IMR-90 (cell line): ENCODE measurements around the gene RPUSD4. TPM values are rescaled to one million over a fixed set of nuclear protein-coding genes. Genes with fewer than 3 reads are reported as not detected.

ENCODE experiments used
- ATAC-seq: fragments of 200-7000 bp; cut with Tn5 transposase; 2 replicates; pipeline ENCODE4 v1.9.1; 2020; ENCODE audit warnings: low read depth, mild to moderate bottlenecking, moderate library complexity
- BruUV-seq: library from RNA; stranded (reverse); fragments of 400-500 nt; replicated peaks from 2 replicates; lab custom pipeline; 2021; lab: Mats Ljungman, UMichigan
- CTCF ChIA-PET: fragments of 300-600 bp; formaldehyde crosslinking; extraction: SDS; loops from one replicate; lab custom pipeline; 2021; ENCODE audit warnings: antibody characterized with exemption; lab: Yijun Ruan, JAX
- POLR2A ChIA-PET: fragments of 300-600 bp; sonication (Branson Sonifier 250); formaldehyde crosslinking; loops from one replicate; lab custom pipeline; 2022; ENCODE audit warnings: antibody characterized with exemption; ENCODE audit not compliant: unreplicated experiment; lab: Charles Lee
- DNase-seq: peaks from one replicate; pipeline ENCODE4 v3.0.0; 2013
- H2AFZ ChIP-seq: replicated peaks from 2 replicates; pipeline ENCODE3; 2013; ENCODE audit warnings: low read length, mild to moderate bottlenecking; ENCODE audit not compliant: poor library complexity
- H2AK5ac ChIP-seq: 2 replicates; pipeline ENCODE4 v1.6.1; 2013; ENCODE audit warnings: low read depth, low read length, inconsistent platforms
- H2AK9ac ChIP-seq: replicated peaks from 2 replicates; pipeline ENCODE3; 2013; ENCODE audit warnings: mild to moderate bottlenecking, low read depth, low read length, moderate library complexity; ENCODE audit not compliant: poor library complexity
- H2BK120ac ChIP-seq: 2 replicates; pipeline ENCODE4 v1.6.1; 2013; ENCODE audit warnings: low read depth, low read length, inconsistent platforms
- H2BK15ac ChIP-seq: 3 replicates; pipeline ENCODE4 v1.6.1; 2013; ENCODE audit warnings: low read depth, low read length, inconsistent platforms
- H2BK20ac ChIP-seq: 2 replicates; pipeline ENCODE4 v1.6.1; 2013; ENCODE audit warnings: low read depth, mild to moderate bottlenecking, inconsistent platforms, low read length, moderate library complexity
- H2BK5ac ChIP-seq: 2 replicates; pipeline ENCODE4 v1.6.1; 2013; ENCODE audit warnings: mild to moderate bottlenecking, low read depth, low read length, inconsistent platforms; ENCODE audit not compliant: poor library complexity, severe bottlenecking
- H3K14ac ChIP-seq: replicated peaks from 2 replicates; pipeline ENCODE4 v1.6.1; 2013; ENCODE audit warnings: low read depth, low read length, inconsistent platforms
- H3K18ac ChIP-seq: 2 replicates; pipeline ENCODE4 v1.6.1; 2013; ENCODE audit warnings: low read depth, low read length, control low read depth
- H3K23ac ChIP-seq: 2 replicates; pipeline ENCODE4 v1.6.1; 2013; ENCODE audit warnings: low read depth, low read length, inconsistent platforms
- H3K27ac ChIP-seq: 2 replicates; pipeline ENCODE4 v1.5.1; 2013; ENCODE audit warnings: mild to moderate bottlenecking, control low read depth, low read length; ENCODE audit not compliant: insufficient read depth
- H3K27me3 ChIP-seq: 2 replicates; pipeline ENCODE4 v1.6.1; 2013; ENCODE audit warnings: low read length; ENCODE audit not compliant: control insufficient read depth, insufficient read depth
- H3K36me3 ChIP-seq: 2 replicates; pipeline ENCODE4 v1.6.1; 2013; ENCODE audit warnings: low read length, mixed read lengths; ENCODE audit not compliant: control insufficient read depth, insufficient read depth
- H3K4ac ChIP-seq: 2 replicates; pipeline ENCODE4 v1.6.1; 2013; ENCODE audit warnings: low read depth, low read length, inconsistent platforms
- H3K4me1 ChIP-seq: 2 replicates; pipeline ENCODE4 v1.6.1; 2013; ENCODE audit warnings: low read length, mixed read lengths; ENCODE audit not compliant: control insufficient read depth, insufficient read depth
- H3K4me2 ChIP-seq: 2 replicates; pipeline ENCODE4 v1.6.1; 2013; ENCODE audit warnings: low read depth, mild to moderate bottlenecking, control low read depth, low read length, moderate library complexity
- H3K4me3 ChIP-seq: 2 replicates; pipeline ENCODE4 v1.5.1; 2013; ENCODE audit warnings: low read depth, mild to moderate bottlenecking, control low read depth, low read length, moderate library complexity; ENCODE audit not compliant: insufficient read depth
- H3K56ac ChIP-seq: 2 replicates; pipeline ENCODE4 v1.6.1; 2013; ENCODE audit warnings: low read length, inconsistent platforms; ENCODE audit not compliant: insufficient read depth; ENCODE audit errors: extremely low read depth
- H3K79me1 ChIP-seq, 2 experiments: 2 replicates each; pipeline ENCODE4 v1.6.1; 2013; ENCODE audit warnings: low read length in 2 of 2, inconsistent platforms in 1 of 2, low read depth in 1 of 2
- H3K9ac ChIP-seq: 2 replicates; pipeline ENCODE4 v1.6.1; 2013; ENCODE audit warnings: low read depth, low read length, control low read depth
- H3K9me1 ChIP-seq: 2 replicates; pipeline ENCODE4 v1.6.1; 2013; ENCODE audit warnings: low read length, inconsistent platforms; ENCODE audit not compliant: insufficient read depth
- H3K9me3 ChIP-seq: 2 replicates; pipeline ENCODE4 v1.6.1; 2013; ENCODE audit warnings: low read length; ENCODE audit not compliant: control insufficient read depth, insufficient read depth
- H4K20me1 ChIP-seq: 2 replicates; pipeline ENCODE4 v1.6.1; 2013; ENCODE audit warnings: low read length, inconsistent platforms; ENCODE audit not compliant: insufficient read depth
- H4K5ac ChIP-seq: 2 replicates; pipeline ENCODE4 v1.6.1; 2013; ENCODE audit warnings: mild to moderate bottlenecking, low read depth, low read length, control low read depth
- H4K8ac ChIP-seq, 2 experiments: 2 replicates each; pipeline ENCODE4 v1.6.1; 2013; ENCODE audit warnings: low read depth in 2 of 2, low read length in 2 of 2, control low read depth in 1 of 2, inconsistent platforms in 1 of 2
- H4K91ac ChIP-seq: 2 replicates; pipeline ENCODE4 v1.6.1; 2013; ENCODE audit warnings: low read depth, low read length, inconsistent platforms; ENCODE audit not compliant: insufficient read depth
- CEBPB ChIP-seq: IDR thresholded peaks from 2 replicates; pipeline ENCODE4 v1.6.1; 2012; ENCODE audit warnings: low read depth, low read length, improper control_type of control experiment
- CHD1 ChIP-seq: IDR thresholded peaks from 2 replicates; pipeline ENCODE4 v1.6.1; 2012; ENCODE audit warnings: low read depth, low read length, improper control_type of control experiment
- ELK1 ChIP-seq: fragments of 150-350 bp; IDR thresholded peaks from 2 replicates; pipeline ENCODE4 v1.6.1; 2016; ENCODE audit warnings: low read depth, mild to moderate bottlenecking, low read length, moderate library complexity, borderline replicate concordance
- MAZ ChIP-seq: IDR thresholded peaks from 2 replicates; pipeline ENCODE4 v1.6.1; 2012; ENCODE audit warnings: low read depth, mild to moderate bottlenecking, low read length, improper control_type of control experiment, moderate library complexity, borderline replicate concordance
- POLR2A ChIP-seq: IDR thresholded peaks from 2 replicates; pipeline ENCODE4 v1.6.1; 2012; ENCODE audit warnings: mild to moderate bottlenecking, low read depth, low read length
- WGBS, 2 experiments: methylation state at CpG; one replicate each; pipeline versions ENCODE4 v1.1.5 to v1.1.7; 2013; ENCODE audit warnings: missing lambda C conversion rate in 2 of 2; ENCODE audit not compliant: insufficient read length in 1 of 2; ENCODE audit errors: extremely low coverage in 2 of 2; 5-methylcytosine and 5-hydroxymethylcytosine counted together
- dilution Hi-C: fragments of 300-500 bp; cut with HindIII; formaldehyde crosslinking; loops from one replicate; pipeline ENCODE4 v1.14.3; 2018; ENCODE audit warnings: low sequenced_read_pairs; ENCODE audit not compliant: unreplicated experiment
- in situ Hi-C: fragments of 300-500 bp; cut with MboI; formaldehyde crosslinking; loops from 3 replicates; pipeline ENCODE4 v1.14.3; 2019; ENCODE audit warnings: low sequenced_read_pairs, inconsistent platforms, mixed read lengths
- intact Hi-C: fragments of 100-400 bp; cut with micrococcal nuclease; formaldehyde crosslinking; loops from 2 replicates; pipeline ENCODE4 v1.10.0; 2022
- polyA plus RNA-seq, 3 experiments: library from polyadenylated mRNA; depleted of rRNA; stranded (reverse); fragments of >200 nt; gene quantifications; 2 replicates each; pipeline ENCODE4 v1.2.3, GENCODE V29; 2012; ENCODE audit warnings: low replicate concordance in 1 of 3
- total RNA-seq: library from RNA; depleted of rRNA; stranded (reverse); fragments of >200 nt; gene quantifications from 2 replicates; pipeline ENCODE4 v1.2.3, GENCODE V29; 2012

RPUSD4 gene
- total and polyA plus RNA-seq, 2 of the 4 experiments (the other 2 are of a cell fraction): 22.1 to 30.6 TPM

- ATAC-seq: no peak
- Histone ChIP-seq H2BK120ac (no peak overlapping the region), H3K9me1 (peaks cover 4% of the 10 kb centered on the region; the same call in 1 of the 2 replicates), H3K36me3 (no peaks in the 10 kb centered on the region), H3K4ac (no peak overlapping the region), H4K91ac (no peak overlapping the region), H2BK20ac (no peak overlapping the region), H3K27me3 (no peaks in the 10 kb centered on the region), H3K9ac (no peak overlapping the region), H3K79me1 (peaks cover 40 to 46% of the 10 kb centered on the region in 2 experiments), H3K23ac (no peak overlapping the region), H3K4me3 (no peak overlapping the region), H3K14ac (no peak overlapping the region), H4K8ac (no peak overlapping the region), H3K18ac (no peak overlapping the region), H2AK9ac (no peak overlapping the region), H4K5ac (no peak overlapping the region), H3K4me2 (no peak overlapping the region), H2BK15ac (no peak overlapping the region), H2AFZ (no peak overlapping the region), H3K9me3 (no peaks in the 10 kb centered on the region), H3K56ac (no peak overlapping the region), H3K4me1 (no peaks in the 10 kb centered on the region), H3K27ac (no peak overlapping the region), H2AK5ac (no peak overlapping the region), H2BK5ac (no peak overlapping the region), H4K20me1 (peaks cover 23% of the 10 kb centered on the region; the same call in 1 of the 2 replicates)
- dilution Hi-C loops: no loop called here
- WGBS, 2 experiments: no CpG with 5 or more reads among the region's 2 CpGs
- in situ Hi-C loops: no loop called here
- POLR2A ChIA-PET: interaction anchor here (0.6 kb wide), 1 partner anchor 13 kb away, joined by 3 read pairs; no protein-coding TSS in a partner anchor
- intact Hi-C loops: no loop called here
- no peak for DNase-seq
- BruUV-seq: no TSS peak
- TF ChIP-seq CHD1 (no peak), CEBPB (no peak), POLR2A (no peak), MAZ (no peak), ELK1 (no peak)
- CTCF ChIA-PET: no interaction called here
Measured at GRCh38 chr11:126225295-126225665, 13.8 kb upstream of the RPUSD4 start.
